Measurements from ENCODE around the gene ZCCHC17.
"Not testable (repeated sequence)": the region's sequence is repeated elsewhere in the genome, so short reads cannot be mapped to it uniquely, and the experiment has no call there.

The ZCCHC17 gene

DNA sequence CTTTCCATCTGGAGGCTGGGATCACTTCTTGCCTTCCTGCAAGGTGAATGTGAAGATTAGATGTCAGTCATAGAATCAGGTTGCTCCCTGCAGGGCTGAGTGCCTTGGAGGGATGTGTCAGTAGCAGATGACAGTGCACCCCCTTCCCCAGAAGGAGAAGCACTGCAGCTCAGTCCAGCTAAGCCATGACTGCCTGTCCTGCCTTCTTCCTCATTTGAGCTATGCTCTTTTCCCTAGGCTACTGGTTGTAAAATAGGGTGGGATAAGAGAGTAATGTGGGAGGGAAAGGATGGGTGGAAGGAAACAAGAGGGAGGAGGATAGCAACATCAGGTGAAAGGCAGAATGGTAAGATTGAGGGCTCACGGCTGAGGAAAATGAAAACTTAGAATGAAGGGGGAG, 87.1 kb downstream of the ZCCHC17 start:
- no peaks in the 10 kb centered on the region for H3K36me3 Mint-ChIP-seq (ENCODE audit: low read depth)
- no peak overlapping the region for H3K27ac Mint-ChIP-seq
- H3K4me3 Mint-ChIP-seq: no peak overlapping the region
- no peak for DNase-seq
- H3K4me1 Mint-ChIP-seq (ENCODE audit: low read depth): no peaks in the 10 kb centered on the region
- no peaks in the 10 kb centered on the region for H3K9me3 Mint-ChIP-seq
- H3K27me3 Mint-ChIP-seq: peaks cover 32% of the 10 kb centered on the region

DNA sequence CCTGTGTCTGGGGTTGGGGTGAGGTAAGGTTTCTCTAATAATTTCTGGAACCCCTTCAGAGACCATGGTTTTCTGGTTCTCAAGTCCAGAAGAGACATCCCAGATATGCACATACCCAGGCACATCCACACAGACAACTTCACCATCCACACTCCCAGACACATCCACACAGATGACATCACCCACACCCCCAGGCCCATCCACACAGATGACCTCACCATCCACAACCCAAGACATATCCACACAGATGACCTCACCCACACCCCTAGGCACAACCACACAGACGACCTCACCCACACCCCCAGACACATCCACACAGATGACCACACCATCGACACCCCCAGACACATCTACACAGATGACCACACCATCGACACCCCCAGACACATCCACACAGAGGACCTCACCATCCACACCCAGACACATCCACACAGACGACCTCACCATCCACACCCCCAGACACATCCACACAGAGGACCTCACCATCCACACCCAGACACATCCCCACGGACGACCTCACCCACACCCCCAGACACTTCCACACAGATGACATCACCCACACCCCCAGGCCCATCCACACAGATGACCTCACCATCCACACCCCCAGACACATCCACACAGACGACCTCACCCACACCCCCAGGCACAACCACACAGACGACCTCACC, 89.9 kb downstream of the ZCCHC17 start:
- not testable (repeated sequence) for DNase-seq; H3K9me3 Mint-ChIP-seq; H3K36me3 Mint-ChIP-seq (ENCODE audit: low read depth); H3K27ac Mint-ChIP-seq; H3K4me1 Mint-ChIP-seq (ENCODE audit: low read depth); H3K4me3 Mint-ChIP-seq
- H3K27me3 Mint-ChIP-seq: peaks cover 26% of the 10 kb centered on the region

DNA sequence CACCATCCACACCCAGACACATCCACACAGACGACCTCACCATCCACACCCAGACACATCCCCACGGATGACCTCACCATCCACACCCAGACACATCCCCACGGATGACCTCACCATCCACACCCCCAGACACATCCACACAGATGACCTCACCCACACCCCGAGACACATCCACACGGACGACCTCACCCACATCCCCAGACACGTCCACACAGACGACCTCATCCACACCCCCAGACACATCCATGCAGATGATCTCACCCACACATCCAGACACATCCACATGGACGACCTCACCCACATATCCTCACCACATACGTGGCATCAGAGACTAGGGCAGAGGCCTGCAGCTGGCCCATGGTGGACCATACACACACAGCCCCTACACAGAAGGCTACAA, 90.8 kb downstream of the ZCCHC17 start:
- Mint-ChIP-seq H3K4me1 (ENCODE audit: low read depth) (no peaks in the 10 kb centered on the region), H3K9me3 (no peaks in the 10 kb centered on the region), H3K27me3 (peaks cover 18% of the 10 kb centered on the region), H3K36me3 (ENCODE audit: low read depth) (no peaks in the 10 kb centered on the region), H3K4me3 (no peak overlapping the region), H3K27ac (no peak overlapping the region)
- no peak for DNase-seq

DNA sequence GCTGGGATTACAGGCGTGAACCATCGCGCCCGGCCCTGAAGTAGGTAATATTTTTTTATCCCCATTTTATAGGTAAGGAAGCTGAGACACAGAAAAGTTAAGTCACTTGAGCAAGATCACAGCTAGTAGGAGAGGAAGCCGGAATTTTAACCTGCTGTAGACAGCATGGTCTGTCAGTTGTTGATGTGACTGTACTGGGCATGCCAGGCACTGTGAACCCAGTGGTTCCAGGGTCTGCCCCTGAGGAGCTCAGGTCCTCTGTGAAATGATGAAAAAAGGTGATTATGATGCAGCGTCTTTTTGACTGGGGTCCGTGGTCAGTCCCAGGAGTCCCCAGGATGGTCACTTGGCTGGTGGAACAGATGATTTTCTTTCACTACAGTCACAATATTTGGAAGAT, 92.8 kb downstream of the ZCCHC17 start:
- peaks cover 10% of the 10 kb centered on the region for H3K27me3 Mint-ChIP-seq
- no peak overlapping the region for H3K27ac Mint-ChIP-seq
- H3K4me3 Mint-ChIP-seq: no peak overlapping the region
- no peaks in the 10 kb centered on the region for H3K36me3 Mint-ChIP-seq (ENCODE audit: low read depth)
- DNase-seq: no peak
- H3K4me1 Mint-ChIP-seq (ENCODE audit: low read depth): peaks cover 5% of the 10 kb centered on the region
- H3K9me3 Mint-ChIP-seq: no peaks in the 10 kb centered on the region

DNA sequence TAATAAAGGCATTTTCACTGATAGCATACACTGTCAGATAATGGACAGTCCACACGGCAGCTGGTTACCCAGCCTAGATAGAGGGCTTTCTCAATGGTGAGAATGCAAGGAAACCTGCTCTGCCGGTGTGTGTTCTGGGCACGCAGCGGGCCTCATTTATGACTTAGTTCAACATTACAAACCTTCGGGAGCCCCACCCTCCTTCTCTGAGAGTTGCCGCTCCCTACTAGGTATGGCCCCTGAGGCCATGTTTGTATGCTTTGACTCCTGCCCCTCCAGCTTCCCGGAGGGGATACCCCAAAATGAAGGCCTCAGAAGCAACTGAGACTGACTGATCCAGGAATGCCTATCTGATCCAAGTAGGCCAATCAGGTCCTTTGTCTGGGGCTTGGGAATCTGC, 93.2 kb downstream of the ZCCHC17 start:
- H3K4me3 Mint-ChIP-seq: no peak overlapping the region
- H3K27me3 Mint-ChIP-seq: peaks cover 10% of the 10 kb centered on the region
- peaks cover 9% of the 10 kb centered on the region for H3K4me1 Mint-ChIP-seq (ENCODE audit: low read depth)
- DNase-seq: no peak
- H3K36me3 Mint-ChIP-seq (ENCODE audit: low read depth): no peaks in the 10 kb centered on the region
- H3K27ac Mint-ChIP-seq: no peak overlapping the region
- H3K9me3 Mint-ChIP-seq: no peaks in the 10 kb centered on the region

DNA sequence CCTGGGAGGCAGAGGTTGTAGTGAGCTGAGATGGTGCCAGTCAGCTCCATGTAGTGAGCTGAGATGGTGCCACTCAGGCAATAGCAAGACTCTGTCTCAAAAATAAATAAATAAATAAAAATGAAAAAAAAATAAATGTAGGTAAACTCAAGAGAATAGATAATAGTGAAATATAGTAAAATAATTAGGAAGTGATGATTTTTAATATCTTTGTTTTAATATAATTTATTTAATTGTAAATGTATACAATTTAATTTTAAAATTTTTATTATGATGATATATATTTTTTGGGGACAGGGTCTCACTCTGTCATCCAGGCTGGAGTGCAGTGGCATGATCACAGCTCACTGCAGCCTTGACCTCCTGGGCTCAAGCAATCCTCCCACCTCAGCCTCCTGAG, 96.6 kb downstream of the ZCCHC17 start:
- Mint-ChIP-seq H3K27me3 (no peaks in the 10 kb centered on the region), H3K36me3 (ENCODE audit: low read depth) (no peaks in the 10 kb centered on the region), H3K4me3 (no peak overlapping the region), H3K4me1 (ENCODE audit: low read depth) (peaks cover 10% of the 10 kb centered on the region), H3K9me3 (no peaks in the 10 kb centered on the region), H3K27ac (no peak overlapping the region)
- no peak for DNase-seq

DNA sequence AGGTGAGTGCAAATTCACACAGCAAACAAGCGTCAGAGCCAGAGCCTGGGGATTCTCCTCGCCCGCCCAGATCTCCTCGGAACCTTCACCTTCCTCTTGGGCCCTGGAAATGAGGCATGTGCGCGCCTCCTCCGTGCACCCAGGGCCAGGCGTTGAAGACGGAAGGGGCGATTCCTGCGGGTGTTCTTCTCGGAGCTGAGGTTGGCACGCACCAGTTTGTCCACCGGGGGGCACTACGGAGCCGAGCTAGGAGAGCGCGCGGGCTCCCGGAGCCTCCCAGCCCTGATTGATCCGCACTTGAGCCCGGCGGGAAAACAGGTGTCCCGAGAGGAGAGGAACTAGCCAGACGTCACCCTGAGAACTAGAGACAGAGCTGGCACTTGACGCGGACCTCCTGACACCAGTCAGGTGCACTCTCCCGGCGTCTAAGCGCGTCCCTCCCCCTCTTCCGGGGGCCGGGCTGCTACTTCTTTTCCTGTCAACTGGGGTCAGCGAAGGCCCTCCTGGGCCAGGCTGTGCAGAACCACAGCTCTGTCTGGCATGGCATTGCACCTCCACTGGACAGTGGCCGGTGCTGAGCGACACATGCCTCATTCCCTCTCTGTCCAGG, 97.9 kb downstream of the ZCCHC17 start:
- Mint-ChIP-seq H3K27ac (peak overlapping the region; percentile 64), H3K36me3 (ENCODE audit: low read depth) (no peaks in the 10 kb centered on the region), H3K4me1 (ENCODE audit: low read depth) (peaks cover 10% of the 10 kb centered on the region), H3K27me3 (no peaks in the 10 kb centered on the region), H3K4me3 (peak overlapping the region; percentile 78), H3K9me3 (no peaks in the 10 kb centered on the region)
- DNase-seq: peak; percentile 89

DNA sequence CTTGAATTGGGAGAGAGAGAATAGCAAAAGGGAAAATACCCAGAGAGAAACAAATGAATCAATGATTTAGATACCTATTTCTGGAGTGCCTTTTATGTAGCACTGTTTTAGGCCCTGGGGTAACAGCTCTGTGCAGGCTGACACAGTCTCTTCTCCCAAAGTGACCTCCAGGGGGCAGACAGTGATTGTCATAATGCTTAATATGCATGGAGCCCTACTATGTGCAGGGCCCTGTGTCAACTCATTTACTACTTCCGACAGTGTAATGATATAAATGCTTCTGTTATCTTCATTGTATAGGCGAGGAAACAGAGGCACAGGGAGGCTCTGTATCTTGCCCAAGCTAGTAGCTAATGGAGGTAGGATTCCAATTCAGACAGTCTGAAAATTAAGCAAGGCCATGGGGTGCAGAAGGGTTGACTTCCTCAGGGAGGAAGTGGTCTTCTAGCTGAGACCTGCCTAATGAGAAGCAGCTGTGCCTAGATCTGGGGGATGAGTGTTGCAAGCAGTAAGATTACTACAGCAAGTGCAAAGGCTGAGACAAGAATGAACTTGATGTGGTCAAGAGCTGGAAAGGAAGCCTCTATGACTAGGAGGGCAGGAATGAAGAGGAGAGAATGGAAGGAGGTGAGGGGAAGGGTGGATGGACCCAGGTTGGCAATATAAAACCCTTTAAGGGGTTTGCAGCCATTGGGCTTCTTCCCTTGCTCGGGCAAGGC, 100.0 kb downstream of the ZCCHC17 start:
- Mint-ChIP-seq H3K9me3 (no peaks in the 10 kb centered on the region), H3K4me1 (ENCODE audit: low read depth) (peaks cover 11% of the 10 kb centered on the region), H3K27me3 (no peaks in the 10 kb centered on the region), H3K36me3 (ENCODE audit: low read depth) (no peaks in the 10 kb centered on the region), H3K4me3 (no peak overlapping the region), H3K27ac (no peak overlapping the region)
- DNase-seq: no peak

DNA sequence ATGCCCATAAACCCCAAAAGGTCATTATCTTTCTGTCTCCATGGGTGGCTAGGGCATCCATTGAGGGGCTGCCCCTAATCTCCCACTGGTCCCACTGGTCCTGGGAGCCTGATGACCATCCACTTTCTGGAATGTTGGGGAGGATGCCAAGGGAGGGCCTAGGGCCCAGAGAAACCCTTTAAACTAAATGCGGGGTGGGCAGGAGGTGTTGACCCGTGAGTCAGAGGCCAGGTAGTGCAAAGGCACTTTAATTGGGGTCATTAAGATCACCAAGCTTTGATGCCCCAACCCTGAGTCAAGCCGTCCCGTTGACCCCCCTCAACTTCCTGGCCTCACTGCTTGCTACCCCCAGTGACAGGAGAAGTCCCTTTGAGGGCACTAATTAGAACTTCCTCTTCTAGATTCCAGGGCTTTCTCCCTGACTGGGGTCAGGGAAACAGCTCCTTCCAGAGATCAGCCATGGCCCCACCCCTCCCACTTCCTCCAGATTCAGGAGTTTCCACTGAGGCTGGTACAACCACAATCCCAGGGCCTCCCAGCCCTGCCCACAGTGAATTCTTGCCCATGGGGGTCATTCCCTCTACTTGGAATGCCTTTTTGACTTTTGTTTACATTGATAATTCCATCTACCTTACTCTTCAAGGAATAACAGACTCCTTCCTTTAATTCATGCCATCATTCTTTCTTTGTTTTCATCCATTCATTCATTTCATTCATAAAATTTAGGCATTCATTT, 100.7 kb downstream of the ZCCHC17 start:
- no peak overlapping the region for H3K27ac Mint-ChIP-seq
- no peak for DNase-seq
- no peaks in the 10 kb centered on the region for H3K36me3 Mint-ChIP-seq (ENCODE audit: low read depth)
- no peaks in the 10 kb centered on the region for H3K27me3 Mint-ChIP-seq
- no peak overlapping the region for H3K4me3 Mint-ChIP-seq
- no peaks in the 10 kb centered on the region for H3K9me3 Mint-ChIP-seq
- H3K4me1 Mint-ChIP-seq (ENCODE audit: low read depth): peaks cover 11% of the 10 kb centered on the region

DNA sequence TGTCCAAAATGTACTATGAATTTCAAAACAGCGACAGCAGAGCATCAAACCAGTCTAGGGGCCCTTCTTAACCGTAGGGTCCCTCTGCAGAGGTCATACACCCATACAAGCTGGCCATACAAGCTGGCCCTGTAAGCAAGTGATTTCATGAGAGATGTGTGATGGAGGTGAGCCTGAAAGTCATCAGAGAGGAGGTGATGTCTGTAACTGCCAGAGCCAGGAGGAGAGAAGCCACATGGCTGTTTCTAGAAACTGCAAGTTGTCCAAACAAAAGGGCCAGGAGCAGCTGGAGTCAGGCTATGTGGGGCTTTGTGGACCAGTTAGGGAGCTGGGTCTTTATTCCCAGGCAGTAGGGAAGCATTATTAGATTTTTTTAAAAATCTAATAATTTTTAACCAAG, 101.4 kb downstream of the ZCCHC17 start:
- H3K4me3 Mint-ChIP-seq: no peak overlapping the region
- H3K27ac Mint-ChIP-seq: no peak overlapping the region
- peaks cover 11% of the 10 kb centered on the region for H3K4me1 Mint-ChIP-seq (ENCODE audit: low read depth)
- no peak for DNase-seq
- no peaks in the 10 kb centered on the region for H3K36me3 Mint-ChIP-seq (ENCODE audit: low read depth)
- H3K27me3 Mint-ChIP-seq: no peaks in the 10 kb centered on the region
- H3K9me3 Mint-ChIP-seq: no peaks in the 10 kb centered on the region

DNA sequence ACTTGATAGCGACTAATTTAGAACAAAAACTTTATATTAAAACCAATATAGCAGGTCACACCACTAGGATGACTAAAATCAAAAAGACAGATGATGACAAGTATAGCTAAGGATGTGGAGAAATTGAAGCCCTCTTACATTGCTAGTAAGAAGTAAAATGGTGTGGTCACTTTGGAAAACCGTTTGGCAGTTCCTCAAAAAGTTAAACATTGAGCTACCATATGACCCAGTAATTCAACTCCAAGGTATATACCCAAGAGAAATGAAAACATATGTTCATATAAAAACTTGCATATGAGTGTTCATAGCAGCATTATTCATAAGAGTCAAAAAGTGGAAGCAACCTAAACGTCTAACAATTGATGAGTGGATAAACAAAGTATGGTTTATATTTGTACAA, 103.1 kb downstream of the ZCCHC17 start:
- H3K9me3 Mint-ChIP-seq: no peaks in the 10 kb centered on the region
- no peak for DNase-seq
- H3K27me3 Mint-ChIP-seq: no peaks in the 10 kb centered on the region
- no peaks in the 10 kb centered on the region for H3K36me3 Mint-ChIP-seq (ENCODE audit: low read depth)
- H3K4me3 Mint-ChIP-seq: no peak overlapping the region
- H3K4me1 Mint-ChIP-seq (ENCODE audit: low read depth): peaks cover 3% of the 10 kb centered on the region
- no peak overlapping the region for H3K27ac Mint-ChIP-seq

DNA sequence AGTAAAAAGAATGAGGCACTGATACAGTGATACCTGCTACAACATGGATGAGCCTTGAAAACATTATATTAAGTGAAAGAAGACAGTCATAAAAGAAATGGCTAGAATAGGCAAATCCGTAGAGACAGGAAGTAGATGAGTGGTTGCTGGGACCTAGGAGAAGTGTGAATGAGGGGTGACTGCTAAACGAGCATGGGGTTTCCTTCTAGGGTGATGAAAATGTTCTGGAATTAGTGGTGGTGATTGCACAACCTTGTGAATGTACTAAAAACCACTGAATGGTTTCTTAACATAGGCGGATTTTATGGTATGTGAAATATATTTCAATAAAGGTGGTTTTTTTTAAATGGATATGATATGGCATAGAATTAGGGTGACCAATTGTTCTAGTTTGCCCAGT, 103.6 kb downstream of the ZCCHC17 start:
- no peaks in the 10 kb centered on the region for H3K9me3 Mint-ChIP-seq
- peaks cover 2% of the 10 kb centered on the region for H3K4me1 Mint-ChIP-seq (ENCODE audit: low read depth)
- DNase-seq: no peak
- no peak overlapping the region for H3K27ac Mint-ChIP-seq
- H3K36me3 Mint-ChIP-seq (ENCODE audit: low read depth): no peaks in the 10 kb centered on the region
- H3K4me3 Mint-ChIP-seq: no peak overlapping the region
- H3K27me3 Mint-ChIP-seq: no peaks in the 10 kb centered on the region

DNA sequence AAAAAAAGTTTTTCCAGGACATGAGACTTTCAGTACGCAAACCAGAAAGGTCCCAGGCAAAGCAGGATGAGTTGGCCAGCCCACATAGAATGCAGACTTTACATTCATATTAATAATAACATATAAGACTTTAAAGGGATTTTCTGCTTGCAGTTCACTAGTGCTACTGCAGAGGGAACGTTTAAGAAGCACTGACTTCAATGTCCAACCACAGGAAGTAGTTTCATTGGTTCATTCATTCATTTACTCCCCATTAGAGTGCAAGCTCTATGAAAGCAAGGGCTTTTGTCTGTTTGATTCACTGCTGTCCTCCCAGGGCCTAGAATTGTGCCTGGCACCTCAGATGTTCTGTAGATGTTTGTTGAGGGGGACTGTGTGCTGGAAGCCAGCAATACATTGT, 104.4 kb downstream of the ZCCHC17 start:
- peaks cover 2% of the 10 kb centered on the region for H3K4me1 Mint-ChIP-seq (ENCODE audit: low read depth)
- H3K4me3 Mint-ChIP-seq: no peak overlapping the region
- DNase-seq: no peak

DNA sequence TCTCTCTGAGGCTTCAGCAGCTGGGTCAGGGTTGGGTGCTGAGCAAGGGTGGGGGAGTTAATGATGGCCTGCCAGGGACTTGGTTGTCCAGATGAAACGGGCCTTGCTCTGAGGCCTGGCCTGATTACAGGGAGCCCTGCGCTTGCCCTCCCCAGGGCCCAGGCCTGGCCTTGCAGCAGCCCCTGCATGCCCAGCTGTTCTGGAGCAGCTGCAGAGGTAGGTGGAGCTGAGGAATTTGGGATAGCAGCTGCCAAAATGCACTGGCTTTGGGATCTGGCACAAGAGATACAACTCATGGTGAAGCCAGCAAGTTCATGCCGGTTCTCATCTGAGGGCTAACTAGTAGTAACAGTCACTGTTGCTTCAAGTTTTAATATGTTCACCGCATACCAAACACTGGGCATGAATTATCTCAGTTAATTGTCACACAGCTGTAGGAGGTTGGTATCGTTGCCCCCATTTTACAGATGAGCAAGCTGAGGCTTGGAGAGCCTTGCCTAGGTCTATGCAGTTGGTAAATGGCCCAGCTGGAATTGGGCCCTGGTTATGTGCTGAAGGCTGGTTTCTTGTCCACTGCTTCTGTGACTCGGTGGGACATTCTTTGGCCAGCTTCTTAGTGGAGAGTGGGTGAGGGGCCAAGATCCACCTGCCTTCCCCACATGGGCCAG, 108.9 kb downstream of the ZCCHC17 start:
- Mint-ChIP-seq H3K27ac (no peak overlapping the region), H3K4me3 (no peak overlapping the region), H3K9me3 (no peaks in the 10 kb centered on the region), H3K27me3 (peaks cover 18% of the 10 kb centered on the region), H3K4me1 (ENCODE audit: low read depth) (no peaks in the 10 kb centered on the region), H3K36me3 (ENCODE audit: low read depth) (no peaks in the 10 kb centered on the region)
- no peak for DNase-seq

More for the DNA sequence above, 104.4 kb downstream of the ZCCHC17 start:
- Mint-ChIP-seq H3K36me3 (ENCODE audit: low read depth) (no peaks in the 10 kb centered on the region), H3K9me3 (no peaks in the 10 kb centered on the region), H3K27ac (no peak overlapping the region), H3K27me3 (no peaks in the 10 kb centered on the region)

Measured in activated T-cell treated with anti-CD3 and anti-CD28 coated beads, Interleukin-2, amount 50 U/mL, for 24 hours (primary cell).